Ascending aorta (tissue), 2 donors: ENCODE measurements around the gene LRRC52. TPM values are rescaled to one million over a fixed set of nuclear protein-coding genes. Genes with fewer than 3 reads are reported as not detected.

Experiments used
- DNase-seq, 2 donors: peaks; one replicate each; pipeline ENCODE4 v3.0.0-alpha.2; 2019; ENCODE audit warnings: low spot score in 2 of 2
- H3K27ac ChIP-seq, 2 donors: fragments of 200-600 bp; sonication (generic); one replicate each; pipeline ENCODE4 v1.5.1; 2016 to 2017; ENCODE audit warnings: mild to moderate bottlenecking in 1 of 2
- H3K27me3 ChIP-seq: fragments of 200-600 bp; sonication (generic); one replicate; pipeline ENCODE4 v1.5.1; 2017
- H3K36me3 ChIP-seq, 2 donors: fragments of 200-600 bp; sonication (generic); one replicate each; pipeline ENCODE4 v1.5.1; 2016
- H3K4me1 ChIP-seq, 2 donors: fragments of 200-600 bp; sonication (generic); one replicate each; pipeline ENCODE4 v1.5.1; 2016 to 2017; ENCODE audit warnings: mild to moderate bottlenecking in 1 of 2
- H3K4me3 ChIP-seq, 2 donors: fragments of 200-600 bp; sonication (generic); one replicate each; pipeline ENCODE4 v1.5.1; 2016 to 2017; ENCODE audit warnings: mild to moderate bottlenecking in 1 of 2
- H3K9me3 ChIP-seq, 2 donors: fragments of 200-600 bp; sonication (generic); one replicate each; pipeline ENCODE4 v1.5.1; 2016
- intact Hi-C: fragments of 100-400 bp; cut with DNase I; formaldehyde crosslinking; loops from one replicate; pipeline ENCODE4 v1.15.1; 2023
- total RNA-seq: library from RNA; depleted of rRNA; stranded (reverse); fragments of >200 nt; gene quantifications from one replicate; pipeline ENCODE4 v1.1.0, GENCODE V29; 2016
- TF ChIP-seq, protein P1 (sequence below), 3 experiments: fragments of 200-600 bp in 2 of 3; fragments of 450-650 bp in 1 of 3; sonication (generic) in 2 of 3; IDR thresholded peaks; one replicate each; pipeline ENCODE4 v1.5.1; 2016 to 2019; ENCODE audit warnings: antibody characterized with exemption in 3 of 3, mild to moderate bottlenecking in 1 of 3, moderate library complexity in 1 of 3

LRRC52 gene
- total RNA-seq, 1 donor from 2014 or later: not detected

DNA sequence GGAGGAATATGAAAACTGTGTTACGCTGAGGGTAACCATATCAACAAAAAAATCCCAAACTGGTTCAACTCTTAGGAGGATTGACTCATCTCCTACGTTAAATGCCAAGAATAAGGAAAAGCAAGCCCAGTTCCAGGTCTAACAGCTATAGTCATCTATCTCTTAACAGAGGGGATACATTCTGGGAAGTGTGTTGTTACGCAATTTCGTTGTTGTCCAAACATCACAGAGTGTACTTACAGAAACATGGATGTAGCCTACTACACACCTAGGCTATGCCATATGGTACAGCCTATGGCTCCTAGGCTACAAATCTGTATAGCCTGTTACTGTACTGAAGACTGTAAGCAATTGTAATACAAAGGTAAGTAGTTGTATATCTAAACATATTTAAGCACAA is 23.2 kb upstream of the LRRC52 start:
- TF ChIP-seq, protein P1, sequence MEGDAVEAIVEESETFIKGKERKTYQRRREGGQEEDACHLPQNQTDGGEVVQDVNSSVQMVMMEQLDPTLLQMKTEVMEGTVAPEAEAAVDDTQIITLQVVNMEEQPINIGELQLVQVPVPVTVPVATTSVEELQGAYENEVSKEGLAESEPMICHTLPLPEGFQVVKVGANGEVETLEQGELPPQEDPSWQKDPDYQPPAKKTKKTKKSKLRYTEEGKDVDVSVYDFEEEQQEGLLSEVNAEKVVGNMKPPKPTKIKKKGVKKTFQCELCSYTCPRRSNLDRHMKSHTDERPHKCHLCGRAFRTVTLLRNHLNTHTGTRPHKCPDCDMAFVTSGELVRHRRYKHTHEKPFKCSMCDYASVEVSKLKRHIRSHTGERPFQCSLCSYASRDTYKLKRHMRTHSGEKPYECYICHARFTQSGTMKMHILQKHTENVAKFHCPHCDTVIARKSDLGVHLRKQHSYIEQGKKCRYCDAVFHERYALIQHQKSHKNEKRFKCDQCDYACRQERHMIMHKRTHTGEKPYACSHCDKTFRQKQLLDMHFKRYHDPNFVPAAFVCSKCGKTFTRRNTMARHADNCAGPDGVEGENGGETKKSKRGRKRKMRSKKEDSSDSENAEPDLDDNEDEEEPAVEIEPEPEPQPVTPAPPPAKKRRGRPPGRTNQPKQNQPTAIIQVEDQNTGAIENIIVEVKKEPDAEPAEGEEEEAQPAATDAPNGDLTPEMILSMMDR (IDR thresholded peaks at IDR 0.05): no peak
- no peaks in the 10 kb centered on the region for H3K4me1 ChIP-seq
- no peak overlapping the region for H3K4me3 ChIP-seq
- no peaks in the 10 kb centered on the region for H3K27me3 ChIP-seq
- no peak overlapping the region for H3K27ac ChIP-seq
- no peak for DNase-seq
- intact Hi-C loops: no loop called here
- peaks cover 0 to 7% of the 10 kb centered on the region in 2 donors for H3K9me3 ChIP-seq
- no peaks in the 10 kb centered on the region for H3K36me3 ChIP-seq

DNA sequence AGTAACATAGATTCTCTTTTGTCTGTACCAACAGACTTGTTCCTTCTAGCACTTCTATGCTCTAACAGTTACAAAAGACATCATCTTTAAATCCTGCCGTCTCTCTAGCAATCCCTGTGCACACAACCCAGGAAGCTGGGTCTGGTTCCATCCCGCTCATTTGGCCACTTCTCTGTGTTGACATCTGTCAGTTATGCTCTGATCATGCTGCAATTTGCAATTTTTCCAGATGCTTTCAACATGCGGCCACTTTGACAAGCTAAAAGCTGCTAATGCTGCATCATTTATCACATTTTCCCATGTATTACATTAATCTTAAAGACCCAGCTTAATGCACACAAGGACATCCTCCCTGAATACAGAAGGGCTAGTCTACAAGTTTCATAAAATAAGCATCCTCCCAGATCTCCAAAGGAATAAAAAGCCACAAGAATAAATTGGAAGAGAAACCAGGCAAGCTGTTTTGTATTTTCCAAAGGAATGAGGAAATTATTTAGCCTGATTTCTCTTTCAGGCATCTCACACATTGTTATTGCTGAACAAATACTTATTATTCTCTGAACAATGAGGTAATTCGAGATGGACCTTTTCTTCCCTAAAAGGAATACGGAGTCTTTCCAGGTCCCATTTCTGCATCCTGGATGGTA is 19.0 kb upstream of the LRRC52 start:
- intact Hi-C loops: no loop called here
- TF ChIP-seq, protein P1 (IDR thresholded peaks at IDR 0.05): no peak
- H3K9me3 ChIP-seq: peaks cover 0 to 7% of the 10 kb centered on the region in 2 donors
- no peaks in the 10 kb centered on the region for H3K4me1 ChIP-seq
- no peaks in the 10 kb centered on the region for H3K27me3 ChIP-seq
- DNase-seq: no peak
- no peak overlapping the region for H3K27ac ChIP-seq
- no peaks in the 10 kb centered on the region for H3K36me3 ChIP-seq
- H3K4me3 ChIP-seq: no peak overlapping the region

DNA sequence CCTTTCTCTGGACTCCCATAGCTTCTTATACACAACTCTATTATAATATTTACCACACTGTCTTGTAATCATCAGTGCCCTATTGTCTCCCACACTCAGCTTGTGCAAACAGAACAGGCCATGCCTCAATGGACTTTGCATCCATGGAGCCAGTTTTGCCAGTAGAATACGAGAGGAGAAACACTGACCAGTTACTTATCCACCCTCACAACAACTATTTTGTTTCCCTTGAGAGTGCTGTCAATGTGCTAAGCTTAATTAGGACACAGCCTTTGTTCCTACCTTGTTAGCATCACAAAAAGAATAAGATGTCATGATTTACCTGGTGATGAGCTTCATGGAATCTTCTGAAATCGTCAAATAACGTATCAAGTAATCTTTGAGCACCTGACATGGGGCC is 18.1 kb upstream of the LRRC52 start:
- Histone ChIP-seq H3K27me3 (no peaks in the 10 kb centered on the region), H3K4me1 (no peaks in the 10 kb centered on the region), H3K4me3 (no peak overlapping the region), H3K36me3 (no peaks in the 10 kb centered on the region), H3K27ac (no peak overlapping the region), H3K9me3 (peaks cover 0 to 7% of the 10 kb centered on the region in 2 donors)
- TF ChIP-seq, protein P1 (IDR thresholded peaks at IDR 0.05): no peak
- DNase-seq: no peak
- intact Hi-C loops: no loop called here

GRCh38 chr1:165527251-165528007 is 16.4 kb upstream of the LRRC52 start:
- no peaks in the 10 kb centered on the region for H3K27me3 ChIP-seq
- TF ChIP-seq, protein P1 (IDR thresholded peaks at IDR 0.05): no peak
- no peak for DNase-seq
- no peaks in the 10 kb centered on the region for H3K9me3 ChIP-seq
- intact Hi-C loops: no loop called here
- no peak overlapping the region for H3K27ac ChIP-seq
- H3K36me3 ChIP-seq: no peaks in the 10 kb centered on the region
- no peaks in the 10 kb centered on the region for H3K4me1 ChIP-seq
- H3K4me3 ChIP-seq: no peak overlapping the region

- no peak overlapping the region for H3K27ac ChIP-seq
- intact Hi-C loops: no loop called here
- no peaks in the 10 kb centered on the region for H3K9me3 ChIP-seq
- no peak for DNase-seq
- H3K4me1 ChIP-seq: no peaks in the 10 kb centered on the region
- no peak overlapping the region for H3K4me3 ChIP-seq
- no peaks in the 10 kb centered on the region for H3K36me3 ChIP-seq
- no peaks in the 10 kb centered on the region for H3K27me3 ChIP-seq
- TF ChIP-seq, protein P1 (IDR thresholded peaks at IDR 0.05): no peak
Observed at GRCh38 chr1:165531021-165531420, 12.8 kb upstream of the LRRC52 start.
